ENCODE data around the gene GOLGA1. TPM values are rescaled to one million over a fixed set of nuclear protein-coding genes. Genes with fewer than 3 reads are reported as not detected.

GOLGA1 gene
- polyA plus RNA-seq, 1 of the 3 experiments (the other 2 are of a cell fraction) = 10.0 TPM

DNA sequence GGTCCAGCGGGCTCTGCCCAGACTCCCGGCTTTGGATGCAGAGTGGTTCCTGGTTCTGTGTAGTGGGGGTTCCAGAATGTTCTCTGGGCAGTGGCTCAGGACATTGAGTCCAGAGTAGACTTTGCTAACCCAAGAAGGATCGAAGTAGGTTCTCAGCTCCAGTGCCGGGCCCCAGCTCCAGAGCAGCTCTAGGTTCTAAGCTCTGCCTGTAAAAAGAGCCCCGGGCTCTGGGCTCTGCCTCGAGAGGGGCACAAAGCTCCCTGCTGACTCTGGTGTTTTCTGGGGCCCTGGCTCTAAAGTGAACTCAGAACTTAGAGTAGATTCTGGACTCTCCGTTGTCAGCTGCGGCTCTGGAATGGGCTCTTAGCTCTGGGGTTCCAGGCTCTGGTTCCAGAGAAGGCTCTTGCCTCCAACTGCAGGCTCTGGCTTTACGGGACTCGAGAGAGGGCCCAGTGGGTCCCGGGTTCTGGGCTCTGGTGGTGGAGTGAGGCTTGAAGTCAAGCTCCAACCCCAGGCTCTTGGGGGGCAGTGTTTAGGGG lies 87.2 kb downstream of the GOLGA1 start:
- Histone ChIP-seq H3F3A (replicated peaks; ENCODE audit: insufficient read depth) (peaks cover 33% of the 10 kb centered on the region), H3K9ac (peak overlapping the region; percentile 30; the same call in 1 of the 2 replicates), H3K4me2 (peak overlapping the region; percentile 77), H3K4me3 (ENCODE audit: low read depth in 2 of 2, low read length in 1 of 2) (peak overlapping the region; percentile 45 to 62), H3K27ac (ENCODE audit: low read depth in 2 of 2, low read length in 1 of 2) (no peak overlapping the region), H3K36me3 (replicated peaks in 1 of 2; ENCODE audit: control insufficient read depth in 1 of 2, insufficient read depth in 2 of 2, low read length in 1 of 2) (peaks cover 11 to 24% of the 10 kb centered on the region in 2 experiments), H3K79me2 (ENCODE audit: insufficient read depth) (peaks cover 3% of the 10 kb centered on the region; the same call in 1 of the 2 replicates), H3K4me1 (ENCODE audit: control insufficient read depth in 1 of 2, insufficient read depth in 2 of 2, low read depth in 1 of 2, low read length in 1 of 2) (peaks cover 0 to 7% of the 10 kb centered on the region in 2 experiments; a peak in 1 of 4 replicates), H2AFZ (ENCODE audit: low read depth) (peak overlapping the region; percentile 81; the same call in 1 of the 2 replicates), H4K20me1 (ENCODE audit: insufficient read depth) (peaks cover 28% of the 10 kb centered on the region), H3K9me2 (no peaks in the 10 kb centered on the region), H3K9me3 (no peaks in the 10 kb centered on the region), H3K27me3 (ENCODE audit: insufficient read depth) (no peaks in the 10 kb centered on the region)
- WGBS (ENCODE audit: low lambda C conversion rate) = 73% methylated on average over 7 of the region's 11 CpGs
- TF ChIP-seq FOXM1 (IDR thresholded peaks at IDR 0.05; ENCODE audit: low read depth) (no peak), RXRA (IDR thresholded peaks at IDR 0.05; ENCODE audit: borderline replicate concordance, low read depth) (no peak), USF2 (IDR thresholded peaks at IDR 0.05; ENCODE audit: borderline replicate concordance, low read depth, low read length) (no peak), RCOR1 (IDR thresholded peaks at IDR 0.05; ENCODE audit: low read length) (no peak), CHD2 (IDR thresholded peaks at IDR 0.05; ENCODE audit: low read length, partially characterized antibody) (no peak), TCF12 (IDR thresholded peaks at IDR 0.05) (no peak), EP300 (IDR thresholded peaks at IDR 0.05; ENCODE audit: borderline replicate concordance in 1 of 2, low read depth in 1 of 2, low read length in 1 of 2) (no peak), FOSL2 (IDR thresholded peaks at IDR 0.05; ENCODE audit: borderline replicate concordance, low read depth) (no peak), GABPA (IDR thresholded peaks at IDR 0.05; ENCODE audit: low read depth) (no peak), FOXJ3 (CRISPR knock-in tag; IDR thresholded peaks at IDR 0.05) (no peak), NFIC (IDR thresholded peaks at IDR 0.05; ENCODE audit: borderline replicate concordance) (no peak), MXI1 (IDR thresholded peaks at IDR 0.05; ENCODE audit: low read depth, low read length) (no peak), REST (IDR thresholded peaks at IDR 0.05; ENCODE audit: low read depth, low read length) (no peak), CTCF (IDR thresholded peaks at IDR 0.05) (no peak)
- TF ChIP-seq, protein P1, sequence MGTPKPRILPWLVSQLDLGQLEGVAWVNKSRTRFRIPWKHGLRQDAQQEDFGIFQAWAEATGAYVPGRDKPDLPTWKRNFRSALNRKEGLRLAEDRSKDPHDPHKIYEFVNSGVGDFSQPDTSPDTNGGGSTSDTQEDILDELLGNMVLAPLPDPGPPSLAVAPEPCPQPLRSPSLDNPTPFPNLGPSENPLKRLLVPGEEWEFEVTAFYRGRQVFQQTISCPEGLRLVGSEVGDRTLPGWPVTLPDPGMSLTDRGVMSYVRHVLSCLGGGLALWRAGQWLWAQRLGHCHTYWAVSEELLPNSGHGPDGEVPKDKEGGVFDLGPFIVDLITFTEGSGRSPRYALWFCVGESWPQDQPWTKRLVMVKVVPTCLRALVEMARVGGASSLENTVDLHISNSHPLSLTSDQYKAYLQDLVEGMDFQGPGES (IDR thresholded peaks at IDR 0.05; ENCODE audit: low read depth, low read length) = no peak
- CTCF ChIA-PET = interaction anchor here (0.5 to 33.6 kb wide), 56 partner anchors 9 to 1637 kb away, joined by 3 to 1436 read pairs (median 5); partner anchors contain the start of genes ARPC5L, NR6A1, OLFML2A and RPL35
- DNase-seq = no peak
- POLR2A ChIA-PET = interaction anchor here (1.9 to 5.0 kb wide), 2 partner anchors 8 to 82 kb away, joined by 12 to 42 read pairs; partner anchors contain the start of genes ARPC5L, NR6A1 and RPL35
